ENCODE data around the gene SNRPE. TPM values are rescaled to one million over a fixed set of nuclear protein-coding genes. Genes with fewer than 3 reads are reported as not detected.
"Not testable (repeated sequence)": the region's sequence is repeated elsewhere in the genome, so short reads cannot be mapped to it uniquely, and the experiment has no call there.

The SNRPE gene
- total RNA-seq, 1 experiment from 2014 or later, result 167 TPM

DNA sequence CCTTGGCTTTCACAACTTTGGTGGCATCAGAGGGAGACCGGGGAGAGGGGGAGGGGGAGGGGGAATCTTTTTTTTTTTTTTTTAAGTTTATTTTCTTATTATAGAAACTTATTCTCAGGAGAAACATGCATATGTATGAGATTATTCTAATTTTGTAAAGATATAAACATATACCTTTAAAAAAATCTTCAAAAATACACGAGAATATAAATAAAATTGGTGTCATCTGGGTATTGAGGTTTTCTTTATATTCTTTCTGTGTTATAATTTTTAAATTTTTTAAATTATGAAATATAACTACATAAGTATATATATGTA lies 18.9 kb upstream of the SNRPE start:
- Histone ChIP-seq H3K79me2 (ENCODE audit: low read length) (no peaks in the 10 kb centered on the region), H3F3A (ENCODE audit: low read length, unreplicated experiment) (no peaks in the 10 kb centered on the region), H3K4me3 (ENCODE audit: low read length) (no peak overlapping the region), H3K27me3 (ENCODE audit: low read length) (no peaks in the 10 kb centered on the region), H4K20me1 (ENCODE audit: low read length) (no peaks in the 10 kb centered on the region), H3K4me2 (ENCODE audit: low read length) (no peak overlapping the region), H3K36me3 (ENCODE audit: low read depth, low read length) (peaks cover 66% of the 10 kb centered on the region), H3K9me3 (ENCODE audit: low read length) (no peaks in the 10 kb centered on the region), H3K9ac (ENCODE audit: low read length) (no peak overlapping the region), H3K9me2 (replicated peaks; ENCODE audit: low read length) (no peaks in the 10 kb centered on the region), H3K27ac (ENCODE audit: low read length) (no peak overlapping the region), H3K4me1 (ENCODE audit: insufficient read depth, low read length) (no peaks in the 10 kb centered on the region), H2AFZ (ENCODE audit: low read length) (no peak overlapping the region)
- no peak for ATAC-seq
- ChIA-PET CTCF (no interaction called here), POLR2A (ENCODE audit: unreplicated experiment) (no interaction called here)
- BruUV-seq (replicated peaks), result no TSS peak
- TF ChIP-seq EZH2 (IDR thresholded peaks at IDR 0.05; ENCODE audit: low read length, unreplicated experiment), result no peak
- DNase-seq, result no peak
- intact Hi-C loops (cut with micrococcal nuclease), result no loop called here

DNA sequence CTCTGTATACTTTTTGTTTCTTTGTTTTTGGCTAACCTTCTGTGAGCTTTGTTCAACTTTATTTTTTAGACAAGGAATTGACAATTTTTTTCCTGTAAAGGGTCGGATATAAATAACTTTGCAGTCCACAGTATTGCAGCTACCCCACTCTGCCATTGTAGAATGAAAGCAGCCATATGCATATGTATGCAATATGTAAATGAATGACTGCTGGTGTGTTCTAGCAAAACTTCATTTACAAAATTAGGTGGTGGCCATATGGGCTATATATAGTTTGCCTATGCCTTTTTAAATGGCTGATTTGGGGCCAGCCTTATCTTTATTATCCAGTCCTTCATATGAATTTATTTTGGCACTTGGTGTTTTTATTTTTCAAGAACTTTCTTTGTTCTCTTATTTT lies 18.0 kb upstream of the SNRPE start:
- intact Hi-C loops (cut with micrococcal nuclease), result no loop called here
- H3K9me3 ChIP-seq (ENCODE audit: low read length), result no peaks in the 10 kb centered on the region
- no peaks in the 10 kb centered on the region for H3F3A ChIP-seq (ENCODE audit: low read length, unreplicated experiment)
- H3K9me2 ChIP-seq (replicated peaks; ENCODE audit: low read length), result no peaks in the 10 kb centered on the region
- POLR2A ChIA-PET (ENCODE audit: unreplicated experiment), result no interaction called here
- TF ChIP-seq, protein P1, sequence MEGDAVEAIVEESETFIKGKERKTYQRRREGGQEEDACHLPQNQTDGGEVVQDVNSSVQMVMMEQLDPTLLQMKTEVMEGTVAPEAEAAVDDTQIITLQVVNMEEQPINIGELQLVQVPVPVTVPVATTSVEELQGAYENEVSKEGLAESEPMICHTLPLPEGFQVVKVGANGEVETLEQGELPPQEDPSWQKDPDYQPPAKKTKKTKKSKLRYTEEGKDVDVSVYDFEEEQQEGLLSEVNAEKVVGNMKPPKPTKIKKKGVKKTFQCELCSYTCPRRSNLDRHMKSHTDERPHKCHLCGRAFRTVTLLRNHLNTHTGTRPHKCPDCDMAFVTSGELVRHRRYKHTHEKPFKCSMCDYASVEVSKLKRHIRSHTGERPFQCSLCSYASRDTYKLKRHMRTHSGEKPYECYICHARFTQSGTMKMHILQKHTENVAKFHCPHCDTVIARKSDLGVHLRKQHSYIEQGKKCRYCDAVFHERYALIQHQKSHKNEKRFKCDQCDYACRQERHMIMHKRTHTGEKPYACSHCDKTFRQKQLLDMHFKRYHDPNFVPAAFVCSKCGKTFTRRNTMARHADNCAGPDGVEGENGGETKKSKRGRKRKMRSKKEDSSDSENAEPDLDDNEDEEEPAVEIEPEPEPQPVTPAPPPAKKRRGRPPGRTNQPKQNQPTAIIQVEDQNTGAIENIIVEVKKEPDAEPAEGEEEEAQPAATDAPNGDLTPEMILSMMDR (conservative IDR thresholded peaks at IDR 0.05; ENCODE audit: low read depth, low read length), result no peak
- no peak for TF ChIP-seq EZH2phosphoT487 (IDR thresholded peaks at IDR 0.05; ENCODE audit: borderline replicate concordance, low read length)
- TF ChIP-seq EZH2 (IDR thresholded peaks at IDR 0.05; ENCODE audit: low read length, unreplicated experiment), result no peak
- no peak overlapping the region for H2AFZ ChIP-seq (ENCODE audit: low read length)
- BruUV-seq (replicated peaks), result no TSS peak
- DNase-seq (no peak), ATAC-seq (no peak)
- no peak overlapping the region for H3K4me2 ChIP-seq (ENCODE audit: low read length)
- H3K4me3 ChIP-seq (ENCODE audit: low read length), result no peak overlapping the region
- H3K36me3 ChIP-seq (ENCODE audit: low read depth, low read length), result peaks cover 64% of the 10 kb centered on the region
- H3K79me2 ChIP-seq (ENCODE audit: low read length), result no peaks in the 10 kb centered on the region
- H3K9ac ChIP-seq (ENCODE audit: low read length), result no peak overlapping the region
- H4K20me1 ChIP-seq (ENCODE audit: low read length), result no peaks in the 10 kb centered on the region
- no peak overlapping the region for H3K27ac ChIP-seq (ENCODE audit: low read length)
- CTCF ChIA-PET, result no interaction called here
- H3K4me1 ChIP-seq (ENCODE audit: insufficient read depth, low read length), result no peaks in the 10 kb centered on the region
- H3K27me3 ChIP-seq (ENCODE audit: low read length), result no peaks in the 10 kb centered on the region

DNA sequence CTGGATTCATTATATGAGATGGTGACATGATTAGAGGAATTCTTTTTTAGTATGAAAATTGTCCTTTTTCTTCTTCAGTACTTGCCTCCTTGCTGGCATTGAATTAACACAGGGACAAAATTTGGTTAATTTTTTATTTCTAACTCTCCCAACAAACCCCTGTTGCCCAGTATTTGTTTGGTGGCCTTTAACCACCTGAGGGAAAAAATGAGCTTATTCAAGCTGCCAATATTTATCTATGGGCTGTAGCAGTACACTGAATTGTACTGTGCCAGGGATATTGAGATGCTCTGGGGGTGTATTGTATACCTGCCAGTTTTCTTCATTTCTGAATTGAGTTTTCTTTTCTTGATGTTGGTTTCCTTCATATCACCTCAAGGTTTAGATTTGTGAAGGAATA lies 8.3 kb upstream of the SNRPE start:
- BruUV-seq (replicated peaks); H3K4me2 ChIP-seq (ENCODE audit: low read length); H3F3A ChIP-seq (ENCODE audit: low read length, unreplicated experiment); intact Hi-C loops (cut with micrococcal nuclease); CTCF ChIA-PET; H3K4me3 ChIP-seq (ENCODE audit: low read length); H3K27me3 ChIP-seq (ENCODE audit: low read length); ATAC-seq; H3K4me1 ChIP-seq (ENCODE audit: insufficient read depth, low read length); H3K9me2 ChIP-seq (replicated peaks; ENCODE audit: low read length); H4K20me1 ChIP-seq (ENCODE audit: low read length); H3K9ac ChIP-seq (ENCODE audit: low read length); H3K9me3 ChIP-seq (ENCODE audit: low read length); H2AFZ ChIP-seq (ENCODE audit: low read length); POLR2A ChIA-PET (ENCODE audit: unreplicated experiment); H3K27ac ChIP-seq (ENCODE audit: low read length); DNase-seq; H3K79me2 ChIP-seq (ENCODE audit: low read length): not testable (repeated sequence)
- peaks cover 69% of the 10 kb centered on the region for H3K36me3 ChIP-seq (ENCODE audit: low read depth, low read length)

DNA sequence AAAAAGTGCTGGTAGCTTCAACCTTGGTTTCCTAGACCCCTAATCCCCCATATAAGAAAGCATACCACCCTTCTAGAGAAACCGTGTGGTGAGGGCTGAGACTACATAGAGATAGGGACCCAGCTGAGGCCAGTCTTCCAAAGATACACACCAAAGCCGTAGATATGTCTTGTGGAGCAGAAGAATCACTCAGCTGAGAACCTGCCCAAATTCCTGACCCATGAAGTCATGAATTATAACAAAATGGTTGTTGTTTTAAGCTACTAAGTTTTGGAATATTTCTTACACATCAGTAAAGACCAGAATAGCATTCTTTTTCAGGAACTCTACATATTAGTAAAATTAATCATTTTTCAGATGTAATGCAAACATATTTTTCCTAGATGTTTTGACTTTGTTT lies 3.3 kb upstream of the SNRPE start:
- Histone ChIP-seq H3K79me2 (ENCODE audit: low read length) (peaks cover 17% of the 10 kb centered on the region), H3K27me3 (ENCODE audit: low read length) (no peaks in the 10 kb centered on the region), H3K9me3 (ENCODE audit: low read length) (no peaks in the 10 kb centered on the region), H3K27ac (ENCODE audit: low read length) (peak overlapping the region; percentile 8; the same call in 1 of the 2 replicates), H3K4me1 (ENCODE audit: insufficient read depth, low read length) (peaks cover 30% of the 10 kb centered on the region), H4K20me1 (ENCODE audit: low read length) (0 out of 2 replicates have a peak, but pooled peaks cover 5% of the 10 kb centered on the region), H3K9ac (ENCODE audit: low read length) (no peak overlapping the region), H3K36me3 (ENCODE audit: low read depth, low read length) (peaks cover 30% of the 10 kb centered on the region; the same call in 1 of the 2 replicates), H2AFZ (ENCODE audit: low read length) (no peak overlapping the region), H3K4me2 (ENCODE audit: low read length) (peak overlapping the region; percentile 52), H3K9me2 (replicated peaks; ENCODE audit: low read length) (no peaks in the 10 kb centered on the region), H3F3A (ENCODE audit: low read length, unreplicated experiment) (peaks cover 11% of the 10 kb centered on the region), H3K4me3 (ENCODE audit: low read length) (no peak overlapping the region)
- intact Hi-C loops (cut with micrococcal nuclease), result no loop called here
- TF ChIP-seq EZH2phosphoT487 (IDR thresholded peaks at IDR 0.05; ENCODE audit: borderline replicate concordance, low read length), result no peak
- no peak for TF ChIP-seq EZH2 (IDR thresholded peaks at IDR 0.05; ENCODE audit: low read length, unreplicated experiment)
- TF ChIP-seq, protein P1 (conservative IDR thresholded peaks at IDR 0.05; ENCODE audit: low read depth, low read length), result no peak
- DNase-seq, result peak; percentile 79
- BruUV-seq (replicated peaks), result no TSS peak
- POLR2A ChIA-PET (ENCODE audit: unreplicated experiment), result no interaction called here
- CTCF ChIA-PET, result interaction anchor here (0.7 to 1.0 kb wide), 2 partner anchors 304 to 341 kb away, joined by 3 to 4 read pairs; no protein-coding TSS in a partner anchor
- peak; percentile 21 for ATAC-seq
